HCT116 (cell line): ENCODE measurements around the gene DOCK4. TPM values are rescaled to one million over a fixed set of nuclear protein-coding genes. Genes with fewer than 3 reads are reported as not detected.

Source experiments
- ATAC-seq: fragments of 200-7000 bp; cut with Tn5 transposase; 2 replicates; pipeline ENCODE4 v1.9.1; 2020; ENCODE audit warnings: mild to moderate bottlenecking, moderate library complexity
- BruUV-seq: library from RNA; stranded (reverse); fragments of 400-500 nt; replicated peaks from 2 replicates; lab custom pipeline; 2021; lab: Mats Ljungman, UMichigan
- CTCF ChIA-PET: fragments of 300-600 bp; sonication (Branson Sonifier 250); formaldehyde crosslinking; loops from one replicate; lab custom pipeline; 2021; ENCODE audit warnings: antibody characterized with exemption; lab: Charles Lee
- POLR2A ChIA-PET: fragments of 300-600, 350-600 bp; sonication (Branson Sonifier 250); formaldehyde crosslinking; loops from one replicate; lab custom pipeline; 2021; ENCODE audit warnings: antibody characterized with exemption; lab: Charles Lee
- RAD21 ChIA-PET, 2 experiments: fragments of 300-600 bp; sonication (Branson Sonifier 250); formaldehyde crosslinking; loops; one replicate each; lab custom pipeline; 2023; ENCODE audit warnings: low total read pairs in 2 of 2; ENCODE audit not compliant: uncharacterized antibody in 2 of 2, unreplicated experiment in 2 of 2, low non-redundant PET in 1 of 2; lab: Charles Lee
- DNase-seq: peaks from one replicate; pipeline ENCODE4 v3.0.0-alpha.2; 2010; ENCODE audit warnings: low read depth, low spot score
- H2AFZ ChIP-seq: fragments of 200-600 bp; shearing (Covaris generic), sonication (generic); 2 replicates; pipeline ENCODE4 v1.6.1; 2017; ENCODE audit warnings: low read depth, mixed run types, mixed read lengths, antibody characterized with exemption, low read length; ENCODE audit not compliant: poor library complexity, severe bottlenecking
- H3K27ac ChIP-seq: 2 replicates; pipeline ENCODE4 v1.5.1; 2012; ENCODE audit warnings: low read depth, low read length
- H3K27me3 ChIP-seq: fragments of 200-600 bp; sonication (generic); 2 replicates; pipeline ENCODE4 v1.6.1; 2016; ENCODE audit warnings: mixed run types, low read length, mixed read lengths; ENCODE audit not compliant: insufficient read depth
- H3K36me3 ChIP-seq, 2 experiments: fragments of 200-500 bp in 1 of 2; fragments of 200-600 bp in 1 of 2; sonication (Bioruptor generic) in 1 of 2; sonication (generic) in 1 of 2; 2 replicates each; pipeline versions ENCODE4 v1.5.1 to v1.6.1; 2014 to 2016; ENCODE audit warnings: low read length in 2 of 2, inconsistent platforms in 1 of 2, mixed read lengths in 1 of 2, mixed run types in 1 of 2; ENCODE audit not compliant: insufficient read depth in 2 of 2, control insufficient read depth in 1 of 2
- H3K4me1 ChIP-seq, 2 experiments: fragments of 200-600 bp in 1 of 2; sonication (generic) in 1 of 2; 2 replicates each; pipeline versions ENCODE4 v1.5.1 to v1.6.1; 2012 to 2017; ENCODE audit warnings: low read length in 2 of 2, inconsistent platforms in 1 of 2, mild to moderate bottlenecking in 1 of 2, mixed read lengths in 1 of 2, mixed run types in 1 of 2, moderate library complexity in 1 of 2; ENCODE audit not compliant: insufficient read depth in 2 of 2, control insufficient read depth in 1 of 2
- H3K4me2 ChIP-seq: fragments of 200-600 bp; sonication (generic); 2 replicates; pipeline ENCODE4 v1.6.1; 2017; ENCODE audit warnings: mixed run types, low read length, mixed read lengths
- H3K4me3 ChIP-seq, 2 experiments: fragments of 200-600 bp in 1 of 2; sonication (generic) in 1 of 2; replicated peaks in 1 of 2; 2 replicates each; pipeline ENCODE4 v1.5.1; 2011 to 2016; ENCODE audit warnings: low read length in 2 of 2, control low read depth in 1 of 2, low read depth in 1 of 2, mild to moderate bottlenecking in 1 of 2, mixed read lengths in 1 of 2, mixed run types in 1 of 2
- H3K79me2 ChIP-seq: fragments of 200-600 bp; sonication (generic); 2 replicates; pipeline ENCODE4 v1.6.1; 2017; ENCODE audit warnings: mild to moderate bottlenecking, mixed run types, low read length, moderate library complexity, mixed read lengths; ENCODE audit not compliant: insufficient read depth
- H3K9ac ChIP-seq: fragments of 200-600 bp; sonication (generic); 2 replicates; pipeline ENCODE4 v1.6.1; 2016; ENCODE audit warnings: low read length, mixed read lengths
- H3K9me2 ChIP-seq: fragments of 200-600 bp; sonication (generic), shearing (Covaris generic); 2 replicates; pipeline ENCODE4 v1.6.1; 2017; ENCODE audit warnings: mixed run types, mild to moderate bottlenecking, moderate library complexity; ENCODE audit not compliant: insufficient read depth
- H3K9me3 ChIP-seq, 2 experiments: fragments of 200-500 bp in 1 of 2; fragments of 200-600 bp in 1 of 2; sonication (Bioruptor generic) in 1 of 2; sonication (generic) in 1 of 2; 2 replicates each; pipeline ENCODE4 v1.6.1; 2014 to 2017; ENCODE audit warnings: low read length in 2 of 2, mixed read lengths in 2 of 2, inconsistent platforms in 1 of 2, low read depth in 1 of 2, mild to moderate bottlenecking in 1 of 2, mixed run types in 1 of 2, moderate library complexity in 1 of 2; ENCODE audit not compliant: control insufficient read depth in 1 of 2, insufficient read depth in 1 of 2
- H4K20me1 ChIP-seq: fragments of 200-600 bp; sonication (generic), shearing (Covaris generic); 2 replicates; pipeline ENCODE4 v1.6.1; 2017; ENCODE audit warnings: mixed run types, mild to moderate bottlenecking, moderate library complexity; ENCODE audit not compliant: insufficient read depth
- ATF3 ChIP-seq: IDR thresholded peaks from 2 replicates; pipeline ENCODE4 v1.6.1; 2012
- CBX3 ChIP-seq: IDR thresholded peaks from 2 replicates; pipeline ENCODE4 v1.6.1; 2012; ENCODE audit warnings: low read depth
- CTCF ChIP-seq, 3 experiments: fragments of 200-600 bp in 1 of 3; sonication (generic) in 1 of 3; IDR thresholded peaks in 2 of 3; conservative IDR thresholded peaks in 1 of 3; 2 replicates each; pipeline ENCODE4 v1.5.1; 2012 to 2017; ENCODE audit warnings: low read depth in 2 of 3, low read length in 2 of 3, antibody characterized with exemption in 1 of 3, borderline replicate concordance in 1 of 3, control low read depth in 1 of 3, mild to moderate bottlenecking in 1 of 3, mixed read lengths in 1 of 3, mixed run types in 1 of 3, moderate library complexity in 1 of 3; ENCODE audit not compliant: insufficient read depth in 1 of 3
- ELF1 ChIP-seq: IDR thresholded peaks from 2 replicates; pipeline ENCODE4 v1.6.1; 2012; ENCODE audit warnings: low read depth, borderline replicate concordance
- FOSL1 ChIP-seq: IDR thresholded peaks from 2 replicates; pipeline ENCODE4 v1.6.1; 2012; ENCODE audit warnings: low read depth
- JUND ChIP-seq: IDR thresholded peaks from 2 replicates; pipeline ENCODE4 v1.6.1; 2012
- POLR2A ChIP-seq: IDR thresholded peaks from 2 replicates; pipeline ENCODE4 v1.7.0; 2011; ENCODE audit warnings: borderline replicate concordance; ENCODE audit not compliant: insufficient read depth, insufficient read length; ENCODE audit errors: extremely low read depth
- SP1 ChIP-seq: IDR thresholded peaks from 2 replicates; pipeline ENCODE4 v1.6.1; 2012; ENCODE audit warnings: low read depth
- TCF7L2 ChIP-seq: IDR thresholded peaks from 2 replicates; pipeline ENCODE4 v1.7.0; 2011; ENCODE audit warnings: borderline replicate concordance, inconsistent platforms; ENCODE audit not compliant: insufficient read depth, insufficient read length; ENCODE audit errors: extremely low read depth
- YY1 ChIP-seq: IDR thresholded peaks from 2 replicates; pipeline ENCODE4 v1.6.1; 2011; ENCODE audit warnings: low read length, low read depth, moderate library complexity, mild to moderate bottlenecking; ENCODE audit not compliant: insufficient replicate concordance; ENCODE audit errors: extremely low read depth
- intact Hi-C: fragments of 100-400 bp; cut with micrococcal nuclease; formaldehyde crosslinking; loops from 2 replicates; pipeline ENCODE4 v1.10.0; 2022
- total RNA-seq: library from RNA; stranded (reverse); gene quantifications from one replicate; pipeline ENCODE4 v1.2.1, GENCODE V29; 2021; ENCODE audit not compliant: unreplicated experiment

DOCK4 gene
- total RNA-seq, 1 experiment from 2014 or later: 2.2 TPM

- Histone ChIP-seq H3K27me3 (no peaks in the 10 kb centered on the region), H3K27ac (no peak overlapping the region), H3K9me2 (no peaks in the 10 kb centered on the region), H3K79me2 (no peaks in the 10 kb centered on the region), H3K9ac (no peak overlapping the region), H3K4me2 (no peak overlapping the region), H3K4me3 (no peak overlapping the region), H3K36me3 (no peaks in the 10 kb centered on the region), H3K9me3 (no peaks in the 10 kb centered on the region), H4K20me1 (no peaks in the 10 kb centered on the region), H2AFZ (no peak overlapping the region), H3K4me1 (no peaks in the 10 kb centered on the region)
- no TSS peak for BruUV-seq
- DNase-seq (no peak), ATAC-seq (no peak)
- CTCF ChIA-PET: no interaction called here
- TF ChIP-seq ATF3: no peak
- no peak for TF ChIP-seq ELF1
- no peak for TF ChIP-seq JUND
- no peak for TF ChIP-seq POLR2A
- TF ChIP-seq CBX3: no peak
- TF ChIP-seq SP1: no peak
- TF ChIP-seq TCF7L2: no peak
- no peak for TF ChIP-seq FOSL1
- no peak for TF ChIP-seq YY1
- TF ChIP-seq CTCF (IDR thresholded peaks at IDR 0.05 in 2 of 3, conservative IDR thresholded peaks at IDR 0.05 in 1 of 3; ENCODE audit: borderline replicate concordance in 1 of 3, insufficient read depth in 1 of 3, low read depth in 2 of 3, low read length in 2 of 3): no peak
- POLR2A ChIA-PET: no interaction called here
- intact Hi-C loops: no loop called here
- RAD21 ChIA-PET: no interaction called here
Measured at GRCh38 chr7:112186300-112186699, 19.9 kb downstream of the DOCK4 start.
